LNCaP clone FGC (cell line): ENCODE measurements around the gene GNAS-AS1.

Source experiments
- DNase-seq: peaks from one replicate; pipeline ENCODE4 v3.0.0-alpha.2; 2011; ENCODE audit warnings: low read depth
- H3K4me3 ChIP-seq: 2 replicates; pipeline ENCODE4 v1.5.1; 2011; ENCODE audit warnings: mild to moderate bottlenecking, low read depth, low read length, control low read depth
- TF ChIP-seq, protein P1 (sequence below): IDR thresholded peaks from 2 replicates; pipeline ENCODE4 v1.5.1; 2012; ENCODE audit warnings: mild to moderate bottlenecking; ENCODE audit not compliant: control insufficient read depth, insufficient read depth; ENCODE audit errors: extremely low read depth

The GNAS-AS1 gene

DNA sequence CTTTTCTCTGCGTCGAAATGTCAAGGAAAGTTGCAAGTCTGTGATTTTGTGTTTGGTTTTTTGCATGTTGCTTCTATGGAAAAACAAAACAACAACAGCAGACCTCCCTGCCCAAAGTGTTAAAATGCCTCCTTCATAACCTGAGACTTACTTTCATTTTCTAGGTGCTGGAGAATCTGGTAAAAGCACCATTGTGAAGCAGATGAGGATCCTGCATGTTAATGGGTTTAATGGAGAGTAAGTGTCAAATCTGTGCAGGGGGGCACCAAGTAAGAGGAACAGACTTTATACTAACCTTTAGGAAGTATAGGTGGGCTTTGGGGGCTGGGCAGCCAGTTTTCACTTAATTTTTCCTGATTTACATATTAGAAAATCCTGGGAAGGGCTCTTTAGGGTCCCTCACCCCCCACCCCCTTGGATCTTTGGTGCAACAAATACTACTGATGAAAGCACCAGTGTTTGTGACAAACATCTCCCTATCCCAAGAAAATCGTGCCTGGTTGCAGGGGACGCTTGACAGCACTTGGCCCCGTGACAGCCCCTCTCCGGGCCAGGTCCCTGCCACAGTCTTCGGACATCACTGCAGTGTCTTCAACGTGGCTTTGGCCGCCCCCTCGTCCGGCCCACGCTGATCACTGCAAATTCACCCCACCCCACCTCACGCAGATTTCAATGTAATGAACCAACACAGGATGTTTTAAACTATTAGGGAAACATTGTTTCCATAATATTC is 44.9 kb upstream of the GNAS-AS1 start:
- no peak for DNase-seq
- no peak overlapping the region for H3K4me3 ChIP-seq
- TF ChIP-seq, protein P1, sequence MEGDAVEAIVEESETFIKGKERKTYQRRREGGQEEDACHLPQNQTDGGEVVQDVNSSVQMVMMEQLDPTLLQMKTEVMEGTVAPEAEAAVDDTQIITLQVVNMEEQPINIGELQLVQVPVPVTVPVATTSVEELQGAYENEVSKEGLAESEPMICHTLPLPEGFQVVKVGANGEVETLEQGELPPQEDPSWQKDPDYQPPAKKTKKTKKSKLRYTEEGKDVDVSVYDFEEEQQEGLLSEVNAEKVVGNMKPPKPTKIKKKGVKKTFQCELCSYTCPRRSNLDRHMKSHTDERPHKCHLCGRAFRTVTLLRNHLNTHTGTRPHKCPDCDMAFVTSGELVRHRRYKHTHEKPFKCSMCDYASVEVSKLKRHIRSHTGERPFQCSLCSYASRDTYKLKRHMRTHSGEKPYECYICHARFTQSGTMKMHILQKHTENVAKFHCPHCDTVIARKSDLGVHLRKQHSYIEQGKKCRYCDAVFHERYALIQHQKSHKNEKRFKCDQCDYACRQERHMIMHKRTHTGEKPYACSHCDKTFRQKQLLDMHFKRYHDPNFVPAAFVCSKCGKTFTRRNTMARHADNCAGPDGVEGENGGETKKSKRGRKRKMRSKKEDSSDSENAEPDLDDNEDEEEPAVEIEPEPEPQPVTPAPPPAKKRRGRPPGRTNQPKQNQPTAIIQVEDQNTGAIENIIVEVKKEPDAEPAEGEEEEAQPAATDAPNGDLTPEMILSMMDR: no peak

- H3K4me3 ChIP-seq: no peak overlapping the region
- no peak for DNase-seq
- TF ChIP-seq, protein P1: no peak
Observed at GRCh38 chr20:58894652-58895447, 44.1 kb upstream of the GNAS-AS1 start.

DNA sequence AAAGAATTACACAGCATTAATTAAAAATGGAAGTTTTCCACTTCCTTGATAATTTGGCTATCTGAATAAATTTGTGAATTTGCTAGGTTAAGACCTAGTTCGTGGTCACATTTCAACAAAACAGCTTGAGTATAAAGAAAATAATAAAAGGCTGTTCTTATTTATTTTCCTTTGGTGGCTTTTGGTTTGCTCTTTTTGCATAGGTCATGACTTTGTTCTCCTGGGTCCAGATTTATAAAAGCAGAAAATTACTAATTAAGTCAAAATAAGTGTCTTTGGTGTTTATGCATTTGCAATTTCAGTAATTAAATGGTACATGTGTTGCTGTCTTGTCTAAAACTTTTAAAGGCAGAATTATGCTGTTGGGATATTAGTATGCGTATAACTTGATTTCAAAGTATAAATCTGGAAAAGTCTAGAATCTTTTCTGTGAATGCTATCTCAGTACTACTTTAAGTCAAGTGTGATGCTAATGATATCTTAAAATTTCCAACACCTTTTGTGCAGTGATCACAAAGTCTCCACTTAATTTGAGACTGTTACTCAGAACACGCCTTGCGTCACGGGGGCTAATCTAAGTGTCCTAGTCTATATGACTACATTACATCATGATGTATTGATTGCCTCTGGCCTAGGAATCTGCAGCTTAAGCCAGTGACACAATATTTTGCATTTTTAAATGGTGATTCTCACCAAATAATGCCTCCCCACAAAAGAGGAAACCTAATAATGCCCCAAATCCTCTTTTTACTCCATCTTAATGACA is 42.8 kb upstream of the GNAS-AS1 start:
- TF ChIP-seq, protein P1: no peak
- no peak for DNase-seq
- H3K4me3 ChIP-seq: peak overlapping the region; percentile 89

DNA sequence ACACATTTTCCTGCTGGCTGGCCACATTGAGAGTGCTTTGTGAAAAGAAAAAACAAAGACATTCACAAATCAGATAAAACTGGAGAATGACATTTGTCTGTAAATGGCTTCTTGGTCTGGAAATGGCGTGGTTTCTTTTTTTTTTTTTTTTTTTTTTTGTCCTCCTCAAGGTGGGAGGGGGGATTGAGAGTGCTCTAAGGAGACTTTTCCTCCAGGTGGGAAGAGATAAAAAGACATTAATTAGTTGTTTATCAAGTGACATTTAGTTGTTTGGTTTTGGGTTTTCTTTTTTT is 42.2 kb upstream of the GNAS-AS1 start:
- H3K4me3 ChIP-seq: peak overlapping the region; percentile 89
- no peak for DNase-seq
- TF ChIP-seq, protein P1: no peak

DNA sequence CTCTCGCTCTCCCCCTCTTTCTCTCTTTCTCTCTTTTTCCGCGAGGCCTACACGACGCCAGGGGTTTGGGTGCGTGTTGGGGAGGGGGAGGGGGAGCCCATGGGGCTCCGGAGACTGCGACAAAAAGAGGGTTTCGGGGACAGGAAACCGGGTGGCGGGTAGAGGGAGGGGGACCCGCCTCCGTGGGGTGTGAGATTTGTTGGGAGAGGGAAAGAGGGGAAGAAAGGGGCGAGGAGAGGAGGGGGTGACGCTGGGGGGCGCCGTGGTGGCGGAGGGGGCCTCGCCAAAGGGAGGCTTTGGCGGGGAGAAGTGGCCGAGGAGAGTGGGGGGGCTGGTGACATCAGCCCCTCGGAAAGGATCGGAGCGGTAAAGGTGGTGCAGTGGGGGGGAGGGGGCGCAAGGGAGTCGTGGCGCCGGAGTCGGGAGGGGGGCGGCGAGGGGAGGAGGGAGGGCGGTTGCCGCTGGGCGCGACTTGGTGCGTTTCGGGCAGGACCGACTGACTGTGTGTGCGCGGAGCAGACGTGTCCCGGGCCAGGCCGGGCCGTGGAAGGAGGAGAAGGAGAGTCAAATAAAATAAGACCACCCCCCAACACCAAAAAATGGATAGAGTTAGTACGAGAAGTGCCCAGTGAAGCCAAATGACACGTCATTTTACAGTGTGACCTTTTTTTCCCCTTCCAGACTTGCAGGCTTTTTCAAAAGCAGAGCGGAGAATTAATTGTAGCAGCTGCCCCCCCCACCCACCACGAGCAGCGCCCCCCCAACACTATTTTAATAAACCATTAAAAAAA is 41.6 kb upstream of the GNAS-AS1 start:
- TF ChIP-seq, protein P1: peak; percentile 23
- H3K4me3 ChIP-seq: peak overlapping the region; percentile 89
- DNase-seq: no peak

GRCh38 chr20:58891718-58892140 is 41.0 kb upstream of the GNAS-AS1 start:
- no peak for DNase-seq
- TF ChIP-seq, protein P1: no peak
- peak overlapping the region; percentile 89 for H3K4me3 ChIP-seq
